Measurements from ENCODE around the gene HOXD12.

The HOXD12 gene

GRCh38 chr2:176099728-176100546 is at the start of gene HOXD12:
HOXD12 (plus strand) TSS chr2:176099795; CDS start chr2:176099802, 7 bp downstream.
- peak; percentile 31 for DNase-seq (ENCODE audit: low spot score)

GRCh38 chr2:176056406-176056805 is 43.2 kb upstream of the HOXD12 start:
- no peak for DNase-seq (ENCODE audit: low spot score)

- peak; percentile 48 for DNase-seq (ENCODE audit: low spot score)
These were observed 35.6 kb upstream of the HOXD12 start for GRCh38 chr2:176063958-176064357.

- DNase-seq (ENCODE audit: low spot score), result no peak
These were observed 32.7 kb upstream of the HOXD12 start for GRCh38 chr2:176066645-176067588.

- DNase-seq (ENCODE audit: low spot score), result no peak
These were observed 31.8 kb upstream of the HOXD12 start for GRCh38 chr2:176067589-176068418.

GRCh38 chr2:176068419-176068832 is 31.2 kb upstream of the HOXD12 start:
- no peak for DNase-seq (ENCODE audit: low spot score)

- no peak for DNase-seq (ENCODE audit: low spot score)
These were observed 28.0 kb upstream of the HOXD12 start for GRCh38 chr2:176071330-176072291.

GRCh38 chr2:176072292-176072669 is 27.3 kb upstream of the HOXD12 start:
- no peak for DNase-seq (ENCODE audit: low spot score)

GRCh38 chr2:176072951-176073904 is 26.4 kb upstream of the HOXD12 start:
- DNase-seq (ENCODE audit: low spot score), result no peak

GRCh38 chr2:176074919-176075425 is 24.6 kb upstream of the HOXD12 start:
- no peak for DNase-seq (ENCODE audit: low spot score)

GRCh38 chr2:176075481-176075880 is 24.1 kb upstream of the HOXD12 start:
- DNase-seq (ENCODE audit: low spot score), result no peak

GRCh38 chr2:176076063-176076462 is 23.5 kb upstream of the HOXD12 start:
- DNase-seq (ENCODE audit: low spot score), result no peak

GRCh38 chr2:176076796-176077195 is 22.8 kb upstream of the HOXD12 start:
- DNase-seq (ENCODE audit: low spot score), result no peak

- DNase-seq (ENCODE audit: low spot score), result no peak
These were observed 20.9 kb upstream of the HOXD12 start for GRCh38 chr2:176078541-176079284.

- DNase-seq (ENCODE audit: low spot score), result peak; percentile 60
These were observed 20.2 kb upstream of the HOXD12 start for GRCh38 chr2:176079285-176079830.

GRCh38 chr2:176079831-176080539 is 19.6 kb upstream of the HOXD12 start:
- peak; percentile 91 for DNase-seq (ENCODE audit: low spot score)

- peak; percentile 70 for DNase-seq (ENCODE audit: low spot score)
These were observed 18.8 kb upstream of the HOXD12 start for GRCh38 chr2:176080540-176081375.

Data from D341Med (cell line).